Spleen (tissue), 7 donors: Measurements from ENCODE around the gene CD55.

Experiments
- POLR2AphosphoS5 ChIP-seq, 3 donors: sonication (generic); formaldehyde crosslinking; IDR thresholded peaks; one replicate each; pipeline ENCODE4 v1.5.1; 2017; ENCODE audit warnings: antibody characterized with exemption in 3 of 3
- TF ChIP-seq, protein P1 (sequence below), 11 experiments: fragments of 200-600 bp in 7 of 11; fragments of 450-650 bp in 4 of 11; sonication (generic) in 4 of 11; IDR thresholded peaks in 8 of 11; conservative IDR thresholded peaks in 3 of 11; 1 replicate in 7 of 11; 2 replicates in 4 of 11; pipeline versions ENCODE4 v1.4.0 to v1.8.0; 2016 to 2021; ENCODE audit warnings: antibody characterized with exemption in 11 of 11, inconsistent platforms in 4 of 11, mild to moderate bottlenecking in 1 of 11
- donor health status: DM: no; HTN: no; CAD: no; lungs with moderate emphysema.
- donor health status: DM: no; HTN: no; CAD: no.
- donor health status: DM: no; HTN: no; CAD: no.

DNA sequence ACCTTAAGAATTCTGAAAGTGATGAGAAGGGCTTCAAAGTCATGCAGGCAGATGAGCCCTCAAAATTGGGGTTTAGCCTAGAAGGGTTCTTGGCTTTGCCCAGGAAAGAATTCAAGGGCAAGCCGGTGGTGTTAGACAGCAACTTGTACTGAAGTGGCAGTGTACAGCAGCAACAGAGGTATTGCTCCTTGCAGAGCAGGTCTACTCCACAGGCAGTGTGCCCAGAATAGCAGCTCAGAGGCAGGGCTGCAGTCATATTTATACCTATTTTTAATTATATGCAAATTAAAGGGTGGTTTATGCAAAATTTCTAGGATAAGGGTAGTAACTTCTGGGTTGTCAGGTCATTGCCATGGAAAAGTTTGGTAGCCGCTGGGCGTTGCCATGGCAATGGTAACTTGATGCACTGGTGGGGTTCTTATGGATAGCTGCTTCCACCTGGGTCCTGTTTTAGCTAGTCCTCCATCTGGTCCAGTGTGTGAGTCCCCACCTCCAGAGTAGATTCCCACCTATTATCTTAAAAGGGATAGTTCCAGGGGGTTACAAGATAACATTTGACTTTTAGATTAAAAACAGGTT, 74.8 kb downstream of the CD55 start:
- TF ChIP-seq POLR2AphosphoS5 (IDR thresholded peaks at IDR 0.05) = no peak
- TF ChIP-seq, protein P1, sequence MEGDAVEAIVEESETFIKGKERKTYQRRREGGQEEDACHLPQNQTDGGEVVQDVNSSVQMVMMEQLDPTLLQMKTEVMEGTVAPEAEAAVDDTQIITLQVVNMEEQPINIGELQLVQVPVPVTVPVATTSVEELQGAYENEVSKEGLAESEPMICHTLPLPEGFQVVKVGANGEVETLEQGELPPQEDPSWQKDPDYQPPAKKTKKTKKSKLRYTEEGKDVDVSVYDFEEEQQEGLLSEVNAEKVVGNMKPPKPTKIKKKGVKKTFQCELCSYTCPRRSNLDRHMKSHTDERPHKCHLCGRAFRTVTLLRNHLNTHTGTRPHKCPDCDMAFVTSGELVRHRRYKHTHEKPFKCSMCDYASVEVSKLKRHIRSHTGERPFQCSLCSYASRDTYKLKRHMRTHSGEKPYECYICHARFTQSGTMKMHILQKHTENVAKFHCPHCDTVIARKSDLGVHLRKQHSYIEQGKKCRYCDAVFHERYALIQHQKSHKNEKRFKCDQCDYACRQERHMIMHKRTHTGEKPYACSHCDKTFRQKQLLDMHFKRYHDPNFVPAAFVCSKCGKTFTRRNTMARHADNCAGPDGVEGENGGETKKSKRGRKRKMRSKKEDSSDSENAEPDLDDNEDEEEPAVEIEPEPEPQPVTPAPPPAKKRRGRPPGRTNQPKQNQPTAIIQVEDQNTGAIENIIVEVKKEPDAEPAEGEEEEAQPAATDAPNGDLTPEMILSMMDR (IDR thresholded peaks at IDR 0.05 in 8 of 11, conservative IDR thresholded peaks at IDR 0.05 in 3 of 11) = no peak
